ENCODE data around the gene DHRS2.

DNA sequence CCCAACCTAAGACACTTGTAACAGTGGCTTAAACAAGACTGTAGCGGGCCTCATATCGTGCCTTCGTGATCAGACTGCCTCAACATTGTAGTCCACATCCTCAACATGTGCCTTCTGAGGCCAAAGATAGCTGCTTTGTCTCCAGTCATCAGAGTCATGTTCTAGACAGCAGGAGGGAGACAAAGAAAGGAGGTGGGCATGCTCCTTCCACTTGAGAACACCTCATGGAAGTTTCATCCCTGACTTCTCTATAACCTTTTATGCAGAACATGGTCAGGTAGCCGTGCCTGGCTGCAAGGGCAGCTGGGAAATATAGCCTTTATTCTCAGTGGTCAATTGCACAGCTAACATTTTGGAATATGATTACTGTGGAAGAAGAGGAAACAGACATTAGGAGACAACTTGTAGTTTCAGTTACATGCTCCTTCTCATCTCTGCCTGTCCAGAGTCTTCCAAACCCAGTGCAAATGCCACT is 25.3 kb upstream of the DHRS2 start:
- TF ChIP-seq, protein P1, sequence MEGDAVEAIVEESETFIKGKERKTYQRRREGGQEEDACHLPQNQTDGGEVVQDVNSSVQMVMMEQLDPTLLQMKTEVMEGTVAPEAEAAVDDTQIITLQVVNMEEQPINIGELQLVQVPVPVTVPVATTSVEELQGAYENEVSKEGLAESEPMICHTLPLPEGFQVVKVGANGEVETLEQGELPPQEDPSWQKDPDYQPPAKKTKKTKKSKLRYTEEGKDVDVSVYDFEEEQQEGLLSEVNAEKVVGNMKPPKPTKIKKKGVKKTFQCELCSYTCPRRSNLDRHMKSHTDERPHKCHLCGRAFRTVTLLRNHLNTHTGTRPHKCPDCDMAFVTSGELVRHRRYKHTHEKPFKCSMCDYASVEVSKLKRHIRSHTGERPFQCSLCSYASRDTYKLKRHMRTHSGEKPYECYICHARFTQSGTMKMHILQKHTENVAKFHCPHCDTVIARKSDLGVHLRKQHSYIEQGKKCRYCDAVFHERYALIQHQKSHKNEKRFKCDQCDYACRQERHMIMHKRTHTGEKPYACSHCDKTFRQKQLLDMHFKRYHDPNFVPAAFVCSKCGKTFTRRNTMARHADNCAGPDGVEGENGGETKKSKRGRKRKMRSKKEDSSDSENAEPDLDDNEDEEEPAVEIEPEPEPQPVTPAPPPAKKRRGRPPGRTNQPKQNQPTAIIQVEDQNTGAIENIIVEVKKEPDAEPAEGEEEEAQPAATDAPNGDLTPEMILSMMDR (IDR thresholded peaks at IDR 0.05) = no peak
- TF ChIP-seq POLR2AphosphoS5 (IDR thresholded peaks at IDR 0.05) (no peak), POLR2A (IDR thresholded peaks at IDR 0.05) (no peak)
